Stimulated activated CD8-positive, alpha-beta memory T cell treated with anti-CD3 and anti-CD28 coated beads, Interleukin-15, amount 100 ng/mL, for 1 hour (primary cell): ENCODE results near the gene CNNM2.

Experiments used
- DNase-seq: peaks from one replicate; pipeline ENCODE4 v3.0.0-alpha.2; 2020; ENCODE audit warnings: low read depth

The CNNM2 gene

DNA sequence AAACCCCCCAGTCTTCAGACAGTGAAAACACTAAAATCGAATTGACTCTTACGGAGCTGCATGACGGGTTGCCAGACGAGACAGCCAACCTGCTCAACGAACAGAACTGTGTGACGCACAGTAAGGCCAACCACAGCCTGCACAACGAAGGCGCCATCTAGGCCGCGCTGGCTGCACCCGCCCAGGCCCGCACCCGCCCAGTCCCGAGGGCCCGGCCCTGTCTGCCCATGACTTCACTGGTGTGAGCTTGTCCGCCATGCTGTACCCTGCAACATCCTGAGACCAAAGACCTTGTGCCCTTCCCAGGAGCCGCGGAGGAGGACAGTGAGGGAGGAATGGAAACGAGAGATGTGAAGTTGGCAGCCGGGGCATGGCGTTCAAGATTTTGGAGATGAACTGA, 158.9 kb downstream of the CNNM2 start:
- no peak for DNase-seq

DNA sequence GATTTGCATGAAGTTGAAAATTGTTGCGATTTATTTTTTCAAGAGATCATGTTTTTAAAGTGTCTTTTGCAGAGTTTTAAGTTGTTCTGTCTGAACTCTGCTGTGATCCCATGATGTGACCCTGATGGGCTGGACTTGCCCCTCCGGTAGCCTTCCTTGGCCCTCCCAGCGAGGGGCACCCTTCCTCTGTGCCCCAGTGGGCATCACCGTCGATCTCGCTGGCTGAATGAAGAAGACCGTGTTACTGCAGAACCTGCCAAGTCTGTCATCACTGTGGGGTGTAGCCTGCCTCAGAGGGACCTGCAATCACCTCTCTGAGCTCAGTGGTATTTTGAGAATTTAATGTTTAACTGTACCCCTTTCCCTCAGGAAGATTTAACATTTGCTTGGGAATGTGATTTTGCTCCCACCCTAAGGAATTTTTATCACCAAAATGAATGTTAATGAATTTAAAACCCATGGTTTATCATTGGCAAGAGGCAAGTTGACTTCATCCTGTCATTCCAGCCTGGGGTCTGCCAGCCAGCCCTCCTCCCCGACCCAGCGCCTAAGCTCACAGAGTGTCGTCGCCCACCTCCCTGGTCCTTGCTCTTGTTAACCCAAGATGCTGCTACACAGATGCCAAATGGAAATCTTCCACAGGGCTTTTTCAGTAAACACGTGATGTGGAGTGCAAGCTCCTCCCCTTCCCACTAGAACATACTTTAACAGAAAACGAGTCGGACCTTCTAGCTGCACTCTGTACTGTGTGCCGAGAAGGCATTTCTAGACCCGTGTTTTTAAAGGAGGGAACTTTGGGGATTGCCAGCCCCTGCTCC, 159.6 kb downstream of the CNNM2 start:
- DNase-seq: no peak

DNA sequence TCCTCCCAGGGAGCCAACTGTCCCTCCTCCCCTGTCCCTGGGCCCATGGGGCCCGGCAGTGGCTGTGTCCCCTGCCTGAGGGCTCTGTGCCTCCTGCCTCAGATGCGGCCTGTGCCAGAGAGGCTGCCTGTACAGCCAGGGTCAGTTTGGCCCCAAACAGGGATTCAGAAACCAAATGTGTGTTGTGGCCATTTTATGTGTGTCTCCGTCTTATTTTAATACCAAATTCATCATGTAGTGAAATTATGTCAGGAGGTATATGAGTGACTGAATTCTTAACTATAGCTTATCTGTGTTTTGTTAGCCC, 160.2 kb downstream of the CNNM2 start:
- DNase-seq: no peak

DNA sequence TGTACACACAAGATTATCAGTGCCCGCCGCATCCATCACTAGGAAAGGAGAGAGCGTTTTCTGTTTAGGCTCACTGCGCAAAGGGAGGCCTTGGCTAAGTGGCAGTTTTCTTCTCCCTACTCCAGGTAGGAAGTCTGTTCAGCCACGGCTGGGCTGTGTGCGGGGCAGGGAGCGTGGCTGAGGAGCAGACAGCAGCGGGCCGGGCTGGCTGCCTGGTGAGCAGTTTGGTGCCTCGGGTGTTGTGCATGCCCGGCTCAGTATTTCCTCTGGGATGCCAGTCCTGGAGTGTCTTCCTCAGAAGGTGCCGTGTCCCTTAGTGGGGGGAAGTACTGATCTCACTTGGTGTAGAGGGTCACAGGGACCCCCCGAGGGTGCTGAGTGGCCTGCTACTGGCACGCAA, 160.6 kb downstream of the CNNM2 start:
- DNase-seq: no peak

DNA sequence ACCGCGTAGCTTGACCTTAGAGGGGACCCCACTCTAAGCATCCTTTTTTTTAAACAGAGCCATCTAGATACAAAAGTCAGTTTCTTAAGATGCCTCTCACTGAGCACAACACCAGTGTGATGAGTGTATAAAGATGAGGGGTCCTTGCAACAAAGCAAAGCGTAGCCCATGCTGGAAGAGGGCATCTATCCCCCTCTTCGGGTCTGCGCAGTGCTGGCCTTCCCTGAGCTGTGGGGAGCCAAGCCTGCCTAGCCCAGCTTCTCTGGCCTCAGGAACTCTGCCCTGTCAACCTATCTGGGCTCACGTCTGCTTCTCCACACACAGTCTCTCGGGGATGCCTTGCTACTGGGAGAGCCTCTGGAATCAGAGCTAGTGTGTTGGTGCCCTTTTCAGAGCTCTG, 161.0 kb downstream of the CNNM2 start:
- no peak for DNase-seq

DNA sequence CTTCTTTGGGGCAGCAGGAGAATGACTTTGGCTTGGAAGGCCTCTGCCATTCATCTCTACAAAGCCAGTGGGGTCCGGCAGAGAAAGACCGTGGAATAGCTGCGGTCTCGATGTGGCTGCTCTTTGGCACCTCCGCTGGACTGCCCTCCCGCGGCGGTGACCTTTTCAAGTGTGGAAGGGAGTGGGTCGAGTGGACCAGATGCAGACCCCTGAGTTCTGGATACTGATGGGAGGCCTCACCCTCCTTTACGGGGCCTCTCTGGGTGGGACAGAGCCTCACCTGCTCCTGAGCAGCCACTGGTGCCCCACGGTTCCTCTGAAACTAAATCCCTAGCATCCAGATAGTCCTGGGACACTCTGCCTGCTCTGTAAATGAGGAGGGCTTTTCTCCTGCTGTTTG, 161.9 kb downstream of the CNNM2 start:
- no peak for DNase-seq

DNA sequence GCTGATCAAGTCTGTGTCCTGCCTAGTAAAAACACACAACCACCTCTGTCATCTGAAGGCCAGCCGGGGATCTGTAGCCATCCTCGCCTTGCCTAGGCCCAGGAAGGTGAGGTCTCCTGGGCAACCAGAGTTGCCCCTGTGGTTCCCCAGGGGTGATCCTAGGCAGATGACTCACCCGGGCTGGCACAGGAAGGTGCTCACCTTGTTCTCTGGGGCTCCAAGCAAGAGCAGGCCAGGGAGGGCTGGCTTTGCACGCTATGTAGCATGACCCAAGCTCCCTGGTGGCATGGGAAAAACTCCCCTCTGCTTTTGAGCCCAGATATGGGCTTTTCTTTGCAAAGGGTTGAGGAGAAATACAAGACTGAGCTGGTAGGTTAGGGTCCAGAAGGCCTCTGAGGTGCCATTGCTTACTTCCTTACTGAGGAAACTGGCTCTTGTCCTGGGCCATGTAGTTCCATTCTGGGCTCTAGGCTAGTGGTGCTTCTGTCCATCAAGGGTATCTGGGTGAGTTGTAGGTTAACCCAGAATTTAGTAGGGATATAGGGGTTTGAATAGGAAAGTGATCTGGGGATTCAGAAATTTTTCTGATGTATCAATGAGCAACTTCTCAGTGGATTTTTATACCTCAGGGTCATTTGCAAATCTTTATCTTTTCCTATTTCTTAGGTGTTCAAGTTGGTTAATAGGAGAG, 162.9 kb downstream of the CNNM2 start:
- no peak for DNase-seq

DNA sequence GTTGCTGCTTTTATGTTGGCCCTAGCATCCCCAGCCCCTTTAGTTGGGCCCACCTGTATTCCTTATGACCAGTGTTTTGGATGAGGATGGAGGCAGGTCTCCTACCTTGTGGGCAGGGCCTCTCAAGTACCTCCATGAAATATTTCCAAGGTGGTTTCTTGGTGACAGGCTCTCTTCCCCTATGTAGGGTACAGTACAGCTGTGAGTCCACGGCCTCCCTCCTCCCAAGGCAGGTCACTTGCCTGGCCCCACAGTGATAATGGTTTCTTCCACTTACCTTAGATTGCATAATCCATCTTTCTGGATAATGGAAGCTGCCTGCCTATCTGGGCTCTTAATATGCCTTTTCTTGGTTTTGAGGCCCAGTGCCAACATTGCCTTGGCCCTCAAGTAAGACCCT, 164.6 kb downstream of the CNNM2 start:
- no peak for DNase-seq

DNA sequence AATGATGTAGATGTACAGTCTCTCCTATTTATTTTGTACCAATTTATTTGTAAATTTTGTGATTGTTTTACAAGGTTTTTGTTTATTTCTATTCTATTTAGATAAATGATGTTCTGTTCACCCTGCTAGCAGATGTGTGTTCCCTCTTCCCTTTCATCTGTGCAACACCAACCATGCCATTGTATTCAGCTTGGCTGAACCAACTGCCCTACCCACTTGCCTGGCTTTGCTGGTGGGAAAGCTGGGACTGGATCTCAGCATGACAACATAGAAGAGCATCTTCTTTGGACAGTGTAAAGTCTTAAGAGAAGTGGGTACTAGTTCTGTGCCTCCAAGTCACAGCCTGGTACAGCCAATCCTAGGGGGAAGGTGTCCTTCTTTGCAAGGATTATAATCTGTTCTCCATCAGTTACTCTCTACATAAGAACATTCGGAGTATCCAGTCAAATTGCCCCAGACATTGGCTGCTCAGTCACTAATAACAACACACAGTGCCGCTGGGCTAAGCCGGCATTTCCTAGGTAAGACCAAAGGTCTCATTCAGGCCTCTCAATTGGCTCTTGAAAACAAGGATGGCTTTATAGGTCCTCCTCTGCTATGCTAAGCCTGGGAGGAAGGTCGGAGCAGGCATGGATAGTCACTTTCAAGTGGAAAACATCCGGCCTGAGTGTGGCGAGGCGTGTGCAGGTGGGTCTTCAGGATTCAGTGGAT, 165.3 kb downstream of the CNNM2 start:
- no peak for DNase-seq

DNA sequence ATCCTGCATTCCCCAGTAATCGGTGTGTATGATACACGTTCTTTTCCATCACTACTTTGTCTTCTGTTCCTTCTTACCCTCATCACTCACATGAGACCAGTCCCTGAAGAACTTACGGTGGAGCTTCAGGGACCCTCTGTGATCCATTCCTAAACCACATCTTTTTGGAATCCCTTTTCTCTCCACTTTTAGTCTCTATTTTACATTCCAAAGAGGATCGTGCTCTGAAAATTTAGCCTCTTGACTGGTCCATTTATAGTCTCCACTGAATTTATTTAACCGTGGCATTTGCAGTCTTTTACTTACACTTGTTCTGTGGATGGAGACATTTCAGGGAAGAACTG, 165.9 kb downstream of the CNNM2 start:
- DNase-seq: no peak

DNA sequence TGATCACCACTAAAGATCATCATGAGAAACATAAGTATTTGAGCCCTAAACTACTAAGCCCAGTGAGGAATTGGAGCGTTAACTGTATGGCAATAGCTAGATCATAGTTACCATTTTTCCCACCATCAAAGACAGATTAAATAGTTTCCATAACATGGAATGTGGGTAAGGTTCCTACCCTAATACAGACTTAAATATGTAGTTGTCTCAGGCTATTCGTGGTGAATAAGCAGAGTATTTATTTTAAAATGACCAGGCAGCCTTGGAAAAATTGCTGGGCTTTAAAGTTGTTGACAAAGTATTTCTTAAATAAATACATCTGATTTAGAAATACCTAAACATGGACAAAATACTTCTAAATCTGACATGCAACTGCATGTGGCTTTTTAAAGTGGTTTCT, 168.2 kb downstream of the CNNM2 start:
- no peak for DNase-seq

DNA sequence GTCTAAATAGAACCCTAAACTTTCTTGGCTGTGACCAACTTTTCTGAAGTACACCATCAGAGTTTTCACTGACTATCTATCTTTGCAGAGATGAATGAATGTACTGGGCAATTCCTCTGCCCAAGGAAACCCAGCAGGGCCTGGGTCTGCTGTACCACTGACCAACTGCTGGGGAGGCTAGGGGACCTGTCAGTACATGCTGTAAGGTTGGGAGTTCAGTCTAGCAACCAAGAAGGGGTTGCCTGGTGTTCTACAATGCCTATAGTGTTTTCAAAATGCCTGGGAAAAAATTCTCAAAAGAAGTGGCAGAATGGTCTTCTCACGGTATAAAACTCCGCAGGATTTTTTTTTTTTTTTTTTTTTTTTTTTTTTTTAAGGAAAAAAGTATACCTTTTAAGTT, 168.7 kb downstream of the CNNM2 start:
- no peak for DNase-seq

DNA sequence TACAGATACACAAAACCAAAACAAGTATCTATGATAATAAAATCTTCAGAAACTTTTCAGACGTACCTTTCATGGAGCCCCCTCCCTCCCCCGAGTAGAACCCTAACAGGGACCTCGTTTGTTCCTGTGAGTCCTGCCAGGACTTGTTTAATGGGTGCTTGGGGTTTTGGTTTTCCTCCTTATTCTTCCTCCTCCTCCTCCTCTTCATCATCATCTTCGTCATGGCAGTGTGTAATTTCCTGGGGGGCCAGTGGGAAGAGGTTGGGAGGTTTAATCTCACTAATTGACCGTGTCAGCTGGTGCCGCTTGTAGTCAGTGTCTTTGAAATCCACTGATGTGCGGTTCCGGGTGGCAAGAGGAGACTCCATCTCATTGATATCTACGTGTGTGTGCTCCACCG, 171.4 kb downstream of the CNNM2 start:
- no peak for DNase-seq

DNA sequence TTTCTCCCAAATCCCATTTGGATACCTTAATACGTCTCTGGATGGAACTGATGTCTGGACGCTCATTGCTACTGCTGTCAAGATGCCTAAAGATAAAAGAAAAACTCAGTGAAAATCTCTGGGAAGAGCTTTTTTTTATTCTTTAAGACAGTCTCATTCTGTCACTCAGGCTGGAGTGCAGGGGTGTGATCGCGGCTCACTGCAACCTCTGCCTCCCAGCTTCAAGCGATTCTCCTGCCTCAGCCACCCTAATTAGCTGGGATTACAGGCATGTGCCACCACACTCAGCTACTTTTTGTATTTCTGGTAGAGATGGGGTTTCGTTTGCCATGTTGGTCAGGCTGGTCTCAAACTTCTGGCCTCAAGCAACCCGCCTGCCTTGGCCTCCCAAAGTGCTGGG, 172.8 kb downstream of the CNNM2 start:
- no peak for DNase-seq

DNA sequence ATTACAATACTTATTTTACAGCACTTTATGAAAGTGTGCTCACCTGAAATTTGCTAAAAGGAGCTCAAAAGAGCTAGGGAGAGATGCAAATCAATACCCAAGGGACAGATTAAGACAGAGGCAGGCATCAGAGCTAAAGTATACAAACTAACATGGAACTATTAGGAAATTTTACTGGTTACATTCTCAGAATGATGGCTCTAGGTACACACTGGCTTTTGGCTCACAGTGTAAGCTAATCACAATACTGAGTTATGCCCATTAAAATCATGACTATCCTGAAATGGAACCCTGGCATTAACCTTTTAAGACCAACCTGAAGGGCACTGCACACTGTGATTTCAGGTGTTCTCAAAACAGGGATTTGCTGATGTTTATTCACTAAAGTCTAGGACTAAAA, 176.9 kb downstream of the CNNM2 start:
- no peak for DNase-seq

DNA sequence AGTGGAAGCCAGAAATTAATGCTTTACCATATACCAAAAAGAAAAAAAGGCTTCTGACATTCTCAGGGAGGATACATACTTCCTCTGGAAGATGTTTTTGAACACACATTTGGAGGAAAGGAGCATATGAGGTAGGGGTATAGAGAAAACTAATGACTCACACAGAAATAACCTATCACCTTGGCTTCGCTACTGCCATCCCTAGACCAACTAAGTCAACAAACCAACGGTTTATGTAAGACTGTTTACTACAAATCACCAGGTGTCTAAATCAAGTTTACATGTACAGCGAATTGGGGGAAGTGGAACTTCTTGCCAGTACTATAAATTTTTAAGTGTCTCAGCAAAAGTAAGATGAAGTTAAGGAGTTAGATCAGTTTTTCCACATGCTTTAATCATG, 178.0 kb downstream of the CNNM2 start:
- DNase-seq: no peak

DNA sequence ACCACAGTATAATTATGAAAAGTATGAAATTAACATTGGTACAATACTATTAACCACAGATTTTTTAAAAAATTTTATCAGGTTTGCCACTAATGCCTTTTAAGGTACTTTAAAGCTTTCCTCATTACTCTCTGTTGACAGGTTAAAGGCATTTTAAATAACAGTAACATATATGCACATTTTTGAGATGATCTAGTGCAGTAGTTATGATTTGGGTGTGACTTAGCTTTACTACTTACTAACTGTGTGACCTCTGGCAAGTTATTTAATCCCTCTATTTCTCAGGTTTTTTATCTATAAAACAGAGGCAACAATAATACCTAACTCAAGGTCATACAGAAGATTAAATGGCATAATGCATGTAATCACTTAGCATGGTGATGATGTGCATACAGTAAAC, 180.1 kb downstream of the CNNM2 start:
- DNase-seq: no peak

DNA sequence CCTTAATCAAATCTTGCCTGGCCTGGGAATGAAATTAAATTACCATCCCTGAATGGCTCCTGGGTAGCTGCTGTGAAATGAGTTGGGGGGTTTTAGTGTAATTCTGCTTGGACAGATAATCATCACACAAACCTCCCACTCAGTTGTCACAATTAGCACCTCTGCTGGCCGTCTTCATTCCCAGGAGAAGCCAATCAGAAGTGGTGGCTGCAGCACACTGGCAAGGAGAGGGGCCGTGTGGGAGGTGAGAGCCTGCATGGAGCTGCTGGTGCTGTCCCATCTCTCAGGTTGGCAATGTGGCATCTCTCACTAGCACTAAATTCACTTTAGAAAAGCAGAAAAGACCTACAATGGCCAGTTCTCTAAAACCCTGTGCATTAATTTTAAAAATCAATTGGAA, 182.5 kb downstream of the CNNM2 start:
- no peak for DNase-seq

DNA sequence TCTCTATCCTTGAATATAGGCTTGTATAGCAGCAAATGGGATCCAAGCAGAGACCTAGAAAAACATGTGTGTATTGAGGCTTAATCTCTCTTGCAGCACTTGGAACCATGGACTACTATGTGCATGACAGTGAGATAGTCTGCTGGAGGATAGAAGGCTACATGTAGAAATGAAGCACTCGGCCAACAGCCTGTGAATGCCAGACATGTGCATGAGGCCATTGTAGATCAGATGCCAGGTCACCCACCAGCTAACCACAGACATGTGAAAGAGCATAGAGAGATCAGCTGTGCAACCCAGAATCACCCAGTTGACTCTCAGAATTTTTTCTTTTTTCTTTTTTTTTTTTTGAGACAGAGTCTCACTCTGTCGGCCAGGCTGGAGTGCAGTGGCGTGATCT, 184.1 kb downstream of the CNNM2 start:
- no peak for DNase-seq

DNA sequence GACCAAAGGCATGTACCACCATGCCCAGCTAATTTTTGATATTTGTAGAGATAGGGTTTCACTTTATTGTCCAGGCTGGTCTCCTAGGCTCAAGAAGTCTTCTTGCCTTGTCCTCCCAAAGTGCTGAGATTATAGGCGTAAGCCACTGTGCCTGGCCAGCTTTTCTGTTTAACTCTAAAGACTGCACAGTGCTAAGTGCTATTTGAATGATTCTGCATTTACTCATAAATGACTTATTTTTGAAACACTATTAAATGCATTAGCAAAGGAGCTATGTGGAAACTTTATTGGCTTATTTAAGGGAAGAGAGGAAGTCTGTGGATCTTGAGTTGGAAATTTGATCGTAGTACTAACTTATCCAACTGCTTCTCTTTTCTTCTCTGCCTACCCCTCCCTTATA, 185.9 kb downstream of the CNNM2 start:
- no peak for DNase-seq

DNA sequence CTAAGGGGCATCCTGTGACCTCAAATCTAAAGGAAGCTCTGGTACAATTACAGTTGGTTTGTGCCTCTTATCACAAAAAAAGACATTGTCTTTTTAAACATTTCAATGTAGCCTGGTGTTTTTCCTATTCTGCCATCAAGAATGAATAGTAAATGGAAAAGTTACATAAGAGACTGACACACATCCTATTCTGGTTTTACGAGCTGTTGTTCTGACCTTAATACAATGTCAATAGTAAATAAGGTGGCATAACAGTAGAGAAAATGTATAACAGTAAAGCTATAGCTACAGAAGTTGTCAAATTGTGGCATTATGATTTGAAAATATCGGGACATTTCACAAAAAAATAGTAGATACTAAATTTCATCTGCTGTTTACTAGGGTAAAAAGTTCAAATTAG, 186.6 kb downstream of the CNNM2 start:
- no peak for DNase-seq

DNA sequence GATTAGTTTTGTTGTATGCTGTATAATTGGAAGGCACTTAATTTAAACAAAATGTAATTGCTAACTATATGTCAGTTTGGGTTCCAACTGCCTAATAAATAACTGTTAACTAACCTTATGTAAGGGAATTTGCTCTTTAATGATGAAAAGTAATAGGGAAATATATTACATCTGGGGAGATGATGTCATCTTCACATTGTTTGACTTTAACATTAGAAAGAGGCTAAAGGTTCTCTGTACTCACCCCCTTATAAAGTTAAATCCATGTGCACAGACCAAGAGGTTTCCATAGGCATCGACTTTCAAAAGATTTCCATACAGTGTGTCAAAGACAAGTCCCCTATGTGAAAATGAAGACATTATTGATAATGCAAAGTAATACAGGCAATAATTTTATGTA, 187.4 kb downstream of the CNNM2 start:
- DNase-seq: no peak

DNA sequence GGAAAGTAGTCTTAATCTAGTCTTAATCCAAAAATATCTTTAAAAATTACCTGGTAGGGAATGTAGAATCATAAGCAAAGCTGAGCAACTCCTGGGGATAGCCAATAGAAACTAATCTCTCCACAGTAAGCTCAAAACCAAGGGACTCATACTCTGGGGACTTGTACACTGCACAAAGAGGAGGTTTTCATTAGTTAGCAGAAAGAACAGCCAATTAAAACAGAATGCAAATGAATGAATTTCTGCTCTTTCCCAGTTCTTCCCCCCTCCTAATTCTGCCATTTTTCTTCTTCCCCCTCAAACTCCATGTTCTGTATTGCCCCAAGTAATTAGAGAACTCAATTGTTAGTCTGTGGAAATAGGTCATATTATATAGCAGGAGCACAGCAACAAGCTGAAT, 188.4 kb downstream of the CNNM2 start:
- DNase-seq: no peak

DNA sequence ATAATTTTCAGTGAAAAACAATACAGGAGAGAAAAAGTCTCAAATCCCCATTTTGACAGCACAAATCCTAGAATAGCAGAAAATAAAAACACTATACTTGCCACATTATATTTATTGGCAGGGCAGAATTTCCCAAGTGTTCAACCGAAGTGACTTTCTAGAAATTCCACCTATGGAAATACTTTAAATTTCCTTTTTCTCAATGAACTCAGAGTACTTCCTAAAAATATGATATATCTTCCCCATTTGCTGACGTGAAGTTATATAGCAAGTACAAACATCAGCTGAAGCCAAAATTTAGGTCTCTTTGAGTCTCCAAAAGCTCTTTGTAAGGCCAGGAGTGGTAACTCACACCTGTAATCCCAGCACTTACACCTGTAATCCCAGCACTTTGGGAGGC, 191.7 kb downstream of the CNNM2 start:
- no peak for DNase-seq
